ENCODE results near the gene ZIC4.

The ZIC4 gene

DNA sequence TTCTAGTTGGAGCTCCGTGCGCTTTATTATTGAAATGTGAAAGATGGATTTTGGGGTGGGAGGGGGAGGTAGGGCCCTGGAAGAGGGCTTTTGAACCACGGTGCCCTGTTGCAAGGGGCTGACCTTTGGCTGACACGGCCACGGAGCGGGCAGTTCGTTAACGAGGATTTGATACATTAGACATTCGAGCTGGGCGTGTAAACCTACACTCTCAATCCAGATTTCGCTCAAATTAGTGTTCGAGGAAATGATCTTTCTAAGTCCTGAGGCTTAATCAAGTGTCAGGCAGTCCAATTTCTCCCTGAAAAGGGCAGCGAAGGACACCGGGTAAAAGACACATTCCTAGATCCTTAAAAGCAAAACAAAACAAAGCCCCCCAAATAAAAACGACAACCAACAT is 15.9 kb upstream of the ZIC4 start:
- TF ChIP-seq ZFX (IDR thresholded peaks at IDR 0.05): no peak
- TF ChIP-seq, protein P1, sequence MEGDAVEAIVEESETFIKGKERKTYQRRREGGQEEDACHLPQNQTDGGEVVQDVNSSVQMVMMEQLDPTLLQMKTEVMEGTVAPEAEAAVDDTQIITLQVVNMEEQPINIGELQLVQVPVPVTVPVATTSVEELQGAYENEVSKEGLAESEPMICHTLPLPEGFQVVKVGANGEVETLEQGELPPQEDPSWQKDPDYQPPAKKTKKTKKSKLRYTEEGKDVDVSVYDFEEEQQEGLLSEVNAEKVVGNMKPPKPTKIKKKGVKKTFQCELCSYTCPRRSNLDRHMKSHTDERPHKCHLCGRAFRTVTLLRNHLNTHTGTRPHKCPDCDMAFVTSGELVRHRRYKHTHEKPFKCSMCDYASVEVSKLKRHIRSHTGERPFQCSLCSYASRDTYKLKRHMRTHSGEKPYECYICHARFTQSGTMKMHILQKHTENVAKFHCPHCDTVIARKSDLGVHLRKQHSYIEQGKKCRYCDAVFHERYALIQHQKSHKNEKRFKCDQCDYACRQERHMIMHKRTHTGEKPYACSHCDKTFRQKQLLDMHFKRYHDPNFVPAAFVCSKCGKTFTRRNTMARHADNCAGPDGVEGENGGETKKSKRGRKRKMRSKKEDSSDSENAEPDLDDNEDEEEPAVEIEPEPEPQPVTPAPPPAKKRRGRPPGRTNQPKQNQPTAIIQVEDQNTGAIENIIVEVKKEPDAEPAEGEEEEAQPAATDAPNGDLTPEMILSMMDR (conservative IDR thresholded peaks at IDR 0.05): no peak

DNA sequence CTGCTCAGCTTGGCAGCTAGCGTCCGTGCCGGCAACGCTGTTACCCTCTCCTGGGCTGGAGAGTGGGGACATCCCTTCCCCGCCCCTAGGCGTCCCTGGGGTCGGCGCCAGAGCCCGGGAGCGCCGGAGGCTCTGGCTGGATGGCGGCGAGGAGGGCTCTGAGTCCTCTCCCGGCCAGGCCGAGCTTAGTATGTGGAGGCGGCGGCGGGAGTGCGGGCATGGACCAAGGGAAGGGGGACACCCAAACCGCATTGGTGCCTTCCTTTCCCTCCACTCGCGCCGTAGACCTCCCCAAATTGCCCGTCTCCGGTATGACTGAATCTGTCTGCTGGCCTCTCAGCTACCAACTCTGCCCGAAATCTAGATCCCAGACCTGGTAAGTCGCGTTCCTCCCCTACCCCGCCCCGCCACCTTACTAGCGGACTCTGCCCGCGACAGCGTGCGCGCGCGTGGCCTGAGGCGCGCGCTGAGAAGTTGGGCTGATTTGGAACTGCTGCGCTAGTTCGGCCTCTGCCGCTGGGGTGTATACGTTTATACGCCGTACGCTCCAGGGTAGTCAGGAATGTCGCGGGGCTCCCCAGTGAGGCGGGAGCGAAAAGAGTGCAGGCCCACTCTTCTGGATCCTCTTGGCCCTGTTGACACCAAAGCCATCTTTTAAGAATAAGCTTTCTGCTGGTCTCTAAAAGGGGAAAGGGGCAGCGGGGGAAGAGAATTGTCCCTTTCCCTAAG is 15.0 kb upstream of the ZIC4 start:
- no peak for TF ChIP-seq ZFX (IDR thresholded peaks at IDR 0.05)
- H3K27ac ChIP-seq: no peak overlapping the region

More for the DNA sequence above, 15.9 kb upstream of the ZIC4 start:
- H3K27ac ChIP-seq: no peak overlapping the region

DNA sequence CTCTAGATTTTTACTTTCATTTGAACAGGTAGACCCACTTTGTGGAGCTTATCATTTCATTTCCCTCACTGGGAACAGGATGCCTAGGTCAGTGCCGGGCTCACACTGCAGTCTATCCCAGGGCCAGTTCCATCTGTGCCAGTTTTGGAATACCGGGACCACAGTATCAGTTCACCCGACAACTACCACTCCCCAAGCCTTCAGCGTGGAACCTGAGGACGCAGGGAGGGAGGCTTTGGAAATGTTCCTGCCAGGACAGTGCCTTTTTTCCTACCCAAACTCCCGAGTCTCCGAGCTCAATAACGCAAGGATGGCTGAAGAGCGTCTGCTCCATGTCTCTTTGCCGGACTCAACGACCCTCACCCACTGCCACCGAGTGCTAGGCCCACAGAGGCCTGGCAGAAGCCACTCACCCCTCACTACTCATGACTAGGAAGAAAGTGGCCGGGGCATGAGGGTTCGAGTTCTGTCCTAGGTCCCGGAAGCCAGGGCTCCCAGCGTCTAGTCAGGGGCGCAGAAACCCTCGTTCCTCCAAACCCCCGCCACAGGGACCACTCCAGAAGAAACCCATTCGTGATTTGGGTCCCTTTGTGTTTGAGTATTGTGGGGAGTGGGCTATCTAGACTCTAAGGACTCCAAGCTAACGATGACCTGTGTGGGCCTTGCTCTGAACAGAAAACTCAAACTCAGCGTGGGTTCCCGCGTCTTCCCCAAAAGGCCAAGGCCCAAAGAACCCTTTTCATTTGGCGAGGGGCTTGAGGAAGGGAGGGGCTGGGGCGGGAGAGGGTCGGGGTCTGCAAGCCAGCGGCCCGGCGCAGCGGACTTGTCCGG is 14.2 kb upstream of the ZIC4 start:
- TF ChIP-seq ZFX (IDR thresholded peaks at IDR 0.05): no peak
- TF ChIP-seq, protein P1 (conservative IDR thresholded peaks at IDR 0.05): no peak
- H3K27ac ChIP-seq: no peak overlapping the region

GRCh38 chr3:147419781-147420224 is 13.5 kb upstream of the ZIC4 start:
- TF ChIP-seq ZFX (IDR thresholded peaks at IDR 0.05): no peak
- TF ChIP-seq, protein P1 (conservative IDR thresholded peaks at IDR 0.05): no peak
- H3K27ac ChIP-seq: no peak overlapping the region

DNA sequence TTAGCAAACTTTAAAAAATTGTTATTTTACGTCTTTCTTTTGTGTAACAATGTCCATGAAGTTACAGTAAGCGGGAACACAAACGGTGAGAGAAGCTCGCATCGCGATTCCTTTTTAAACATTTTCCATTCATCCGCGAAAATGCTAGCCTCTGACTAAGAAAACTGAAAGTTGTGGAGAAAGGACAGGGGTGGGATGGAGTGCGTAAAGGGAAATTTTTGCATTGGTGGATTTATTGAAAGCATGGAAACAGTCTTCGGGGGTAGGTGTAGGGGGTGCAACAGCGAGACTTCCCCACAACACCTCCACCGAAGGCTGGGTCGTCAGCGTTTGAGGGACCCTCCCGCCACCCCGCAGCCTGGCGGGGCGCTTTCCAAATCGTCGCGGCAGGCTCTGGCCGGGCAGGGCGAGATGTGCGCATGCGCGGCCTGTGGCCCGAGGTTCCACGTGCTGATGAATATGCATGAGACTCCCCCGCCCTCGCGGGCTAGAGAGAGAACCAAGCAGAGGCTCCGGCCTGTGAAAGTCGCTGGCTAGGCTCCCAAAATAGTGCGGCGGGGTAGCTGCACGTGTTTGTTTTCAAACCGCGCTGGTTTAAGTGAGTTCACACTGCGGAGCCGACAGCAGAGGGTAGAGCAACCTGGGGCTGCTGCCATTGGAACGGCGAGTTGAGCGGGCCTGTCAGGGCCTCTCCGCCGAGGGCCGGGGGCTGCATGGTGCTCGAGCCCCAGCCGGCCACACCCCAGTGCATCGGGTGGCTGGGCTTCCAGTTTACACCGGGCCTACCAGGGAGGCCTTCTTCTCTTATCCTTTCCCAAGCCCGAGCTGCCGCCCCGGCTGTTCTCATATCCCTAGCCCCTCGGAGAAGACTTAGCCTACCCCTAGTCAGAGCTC is 12.7 kb upstream of the ZIC4 start:
- no peak for TF ChIP-seq ZFX (IDR thresholded peaks at IDR 0.05)
- TF ChIP-seq, protein P1 (conservative IDR thresholded peaks at IDR 0.05): no peak
- H3K27ac ChIP-seq: no peak overlapping the region

DNA sequence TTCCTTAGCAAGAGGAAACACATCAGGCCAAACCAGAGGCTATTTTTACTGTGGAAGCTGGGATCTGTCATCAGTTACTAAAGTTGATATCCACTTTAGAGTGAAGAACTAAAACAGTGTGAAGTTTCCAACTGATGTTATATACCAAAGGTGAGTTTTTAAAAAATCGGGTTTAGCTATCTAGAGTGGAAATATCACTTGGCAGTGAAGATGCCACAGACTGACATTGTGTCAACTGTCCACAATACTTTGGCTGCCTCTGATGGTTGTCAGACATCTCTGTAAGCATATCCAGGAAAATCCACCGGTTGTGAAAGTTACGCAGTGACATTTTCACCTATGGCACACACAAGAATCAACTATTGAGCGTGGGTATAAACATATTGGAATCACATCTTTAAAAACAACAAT is 12.0 kb upstream of the ZIC4 start:
- no peak overlapping the region for H3K27ac ChIP-seq
- TF ChIP-seq, protein P1 (conservative IDR thresholded peaks at IDR 0.05): no peak
- TF ChIP-seq ZFX (IDR thresholded peaks at IDR 0.05): no peak

GRCh38 chr3:147417551-147418295 is 11.4 kb upstream of the ZIC4 start:
- TF ChIP-seq ZFX (IDR thresholded peaks at IDR 0.05): no peak
- TF ChIP-seq, protein P1 (conservative IDR thresholded peaks at IDR 0.05): no peak
- no peak overlapping the region for H3K27ac ChIP-seq
